ENCODE data around the gene GALNT9. TPM values are rescaled to one million over a fixed set of nuclear protein-coding genes. Genes with fewer than 3 reads are reported as not detected.

The GALNT9 gene
- total RNA-seq, 1 experiment from 2014 or later = not detected

DNA sequence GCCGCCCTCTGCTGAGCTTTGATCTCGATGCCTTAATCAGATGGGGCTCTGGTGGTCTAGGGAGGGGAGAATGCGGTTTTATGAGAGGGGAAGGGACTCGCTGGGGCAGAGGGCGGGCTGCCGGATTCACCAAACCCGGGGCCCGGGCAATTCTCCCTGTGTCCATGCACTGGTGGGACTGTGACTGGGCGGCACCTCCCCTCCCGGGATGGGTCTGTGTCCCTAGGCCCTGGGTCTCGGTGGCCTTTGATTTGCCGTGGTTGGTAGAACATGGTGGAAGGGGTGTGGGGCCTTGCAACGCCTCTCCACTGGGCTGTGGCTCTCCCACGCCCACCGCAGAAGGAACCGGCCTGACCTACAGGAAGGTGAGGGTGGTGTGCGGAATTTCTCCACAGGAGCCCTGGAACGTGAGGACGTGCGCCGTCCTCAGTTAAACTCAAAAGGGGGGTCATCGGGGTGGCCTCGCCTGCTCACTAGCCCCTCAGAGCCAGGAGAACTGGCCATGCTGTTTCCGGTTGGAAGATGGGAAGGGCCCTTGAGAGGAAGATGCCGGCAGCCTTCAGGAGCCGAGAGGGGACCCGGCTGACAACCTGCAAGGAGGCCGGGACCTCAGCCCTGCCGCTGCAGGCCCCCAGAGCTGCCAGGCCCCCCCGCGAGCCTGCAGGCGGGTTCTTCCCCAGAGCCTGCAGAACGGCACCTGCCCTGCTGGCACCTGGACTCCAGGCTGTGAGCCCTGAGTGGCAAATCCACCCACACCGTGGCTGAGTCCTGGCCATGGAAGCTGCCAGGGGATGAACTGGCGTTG, 141.5 kb downstream of the GALNT9 start:
- no peak for DNase-seq (ENCODE audit: low spot score)

DNA sequence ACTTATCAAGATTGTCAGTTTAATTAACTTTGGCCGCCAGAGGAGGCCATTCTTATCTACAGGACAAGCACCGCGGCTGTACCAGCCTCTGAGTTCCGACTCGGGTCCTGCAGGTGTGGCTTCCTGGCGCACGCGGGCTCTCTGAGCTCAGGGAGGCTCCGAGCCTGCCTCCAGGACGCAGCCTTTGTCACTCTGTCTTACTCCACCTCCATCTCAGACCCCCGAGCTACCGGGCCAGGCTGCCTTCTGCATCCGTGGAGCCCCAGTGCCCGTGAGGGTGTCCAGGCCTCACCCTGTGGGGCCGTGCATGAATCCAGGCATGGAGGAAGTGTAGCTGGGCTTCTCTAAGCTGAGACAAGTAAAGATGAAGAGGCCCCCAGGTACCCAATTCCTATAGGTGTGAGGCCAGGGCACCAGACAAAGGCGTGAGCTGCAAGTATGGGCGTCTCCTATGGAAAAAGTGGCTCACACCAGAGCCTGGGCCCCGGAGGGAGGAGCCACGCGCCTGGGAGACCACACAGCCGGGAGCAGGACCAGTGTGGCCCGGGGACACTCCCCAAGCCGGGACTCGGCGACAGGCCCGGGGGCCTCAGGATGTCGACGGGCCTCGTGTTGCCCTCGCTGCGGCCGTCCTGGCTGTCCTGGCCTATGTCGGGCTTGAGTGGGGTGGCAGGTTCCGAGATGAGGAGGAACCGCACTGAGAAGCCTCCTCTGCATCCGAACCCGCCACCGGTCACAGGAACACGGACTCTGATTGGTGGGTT, 142.3 kb downstream of the GALNT9 start:
- DNase-seq (ENCODE audit: low spot score) = no peak

DNA sequence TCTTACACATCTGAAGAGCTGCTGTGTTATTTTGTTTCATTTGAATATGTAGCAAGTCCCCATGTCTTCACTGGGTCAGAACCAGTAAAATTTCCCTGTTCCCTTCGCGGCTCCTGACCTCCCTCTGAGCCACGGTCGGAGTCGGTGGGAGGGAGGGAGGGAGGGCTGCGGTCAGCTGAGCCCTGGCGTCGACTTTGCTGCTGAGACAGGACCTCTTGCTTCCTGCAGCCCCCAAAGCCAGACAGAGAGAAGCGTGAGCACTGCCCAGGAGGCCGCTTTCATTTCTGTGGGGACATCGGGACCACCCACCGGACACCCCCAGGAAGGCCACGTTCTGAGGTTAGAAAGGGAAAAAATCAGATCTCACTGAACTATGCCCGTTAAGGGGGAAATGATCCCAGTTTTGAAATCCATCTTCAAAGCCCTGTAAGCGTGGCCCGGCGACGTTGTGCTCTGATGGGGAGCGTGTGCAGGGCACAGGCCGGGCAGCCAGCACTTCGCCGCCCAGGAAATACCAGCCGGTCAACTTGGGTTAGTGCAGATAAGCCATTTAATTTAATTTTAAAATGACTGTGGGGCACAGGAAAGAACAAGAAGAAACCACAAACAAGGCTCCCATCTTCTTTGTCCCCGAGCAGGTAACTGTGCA, 143.1 kb downstream of the GALNT9 start:
- no peak for DNase-seq (ENCODE audit: low spot score)

DNA sequence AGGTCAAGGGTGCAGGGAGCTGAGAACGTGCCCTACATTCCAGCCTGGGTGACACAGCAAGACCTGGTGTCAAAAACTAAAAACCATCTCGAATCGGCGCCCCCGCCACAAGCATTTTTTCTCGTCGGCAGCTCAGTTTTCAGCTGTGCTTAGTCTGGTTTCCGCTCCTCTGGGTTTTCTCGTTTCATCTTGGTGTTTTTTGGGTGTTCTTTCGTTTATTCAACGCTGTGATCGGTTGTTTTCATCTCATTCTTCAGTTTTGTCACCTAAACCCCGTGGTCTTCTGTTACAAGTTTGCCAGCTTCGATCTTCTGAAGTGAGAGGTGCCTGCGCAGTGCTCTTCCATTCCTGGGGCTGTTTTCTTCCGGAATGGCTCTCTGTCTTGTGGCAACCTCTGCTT, 143.7 kb downstream of the GALNT9 start:
- DNase-seq (ENCODE audit: low spot score) = no peak

DNA sequence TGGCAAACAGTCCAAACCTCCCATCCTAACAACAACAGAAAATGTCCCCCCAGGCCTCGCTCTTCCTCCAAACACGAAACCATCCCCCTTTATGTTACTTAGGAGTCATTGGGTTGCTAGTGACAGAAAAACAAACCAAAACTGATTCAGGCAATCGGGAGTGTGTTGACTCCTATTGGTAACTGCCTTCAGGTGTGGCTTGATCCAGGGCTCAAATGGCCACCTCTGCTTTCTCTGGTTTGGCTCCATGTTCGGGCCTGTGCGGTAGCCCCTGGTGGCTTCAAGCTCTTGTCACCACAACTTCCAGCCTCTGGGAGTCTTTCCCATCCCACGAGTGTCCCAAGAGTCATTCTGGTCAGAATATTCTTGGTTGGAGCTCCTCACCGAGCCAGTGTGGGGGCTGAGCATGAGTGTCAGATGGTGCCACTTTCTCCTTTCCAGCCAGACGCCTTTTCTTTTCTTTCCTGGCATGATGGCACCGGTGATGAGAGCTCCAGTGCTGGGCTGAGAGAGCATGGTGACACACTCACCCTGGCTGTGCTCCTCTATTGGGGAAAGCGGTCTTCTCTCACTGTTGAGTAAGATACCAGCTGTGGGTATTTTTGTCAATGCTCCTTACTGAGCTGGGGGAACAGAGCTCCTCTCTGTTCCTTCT, 146.6 kb downstream of the GALNT9 start:
- no peak for DNase-seq (ENCODE audit: low spot score)

DNA sequence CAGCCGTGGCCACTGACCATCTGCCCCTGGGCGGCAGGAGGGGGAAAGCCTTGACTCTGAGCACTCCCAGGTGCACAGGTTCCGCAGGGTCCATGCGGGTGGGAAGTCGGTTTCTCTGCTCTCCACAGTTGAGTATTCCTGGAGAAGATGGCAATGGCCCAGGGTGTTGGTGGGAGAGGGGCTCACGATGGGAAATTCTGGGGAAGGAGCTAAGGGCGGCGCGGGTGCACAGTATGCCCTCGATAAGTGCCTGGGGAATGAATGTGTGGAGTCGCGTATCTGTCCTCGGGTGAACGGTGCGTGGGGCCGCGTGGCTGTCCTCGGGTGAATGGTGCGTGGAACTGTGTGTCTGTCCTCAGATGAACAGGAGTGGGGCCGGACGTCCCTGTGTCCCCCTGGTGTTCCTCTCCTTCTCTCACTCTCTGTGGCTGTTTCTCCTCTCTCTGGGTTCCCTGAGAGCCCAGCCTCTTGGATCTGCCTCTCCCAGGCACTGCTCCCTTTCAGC, 147.1 kb downstream of the GALNT9 start:
- DNase-seq (ENCODE audit: low spot score) = no peak

DNA sequence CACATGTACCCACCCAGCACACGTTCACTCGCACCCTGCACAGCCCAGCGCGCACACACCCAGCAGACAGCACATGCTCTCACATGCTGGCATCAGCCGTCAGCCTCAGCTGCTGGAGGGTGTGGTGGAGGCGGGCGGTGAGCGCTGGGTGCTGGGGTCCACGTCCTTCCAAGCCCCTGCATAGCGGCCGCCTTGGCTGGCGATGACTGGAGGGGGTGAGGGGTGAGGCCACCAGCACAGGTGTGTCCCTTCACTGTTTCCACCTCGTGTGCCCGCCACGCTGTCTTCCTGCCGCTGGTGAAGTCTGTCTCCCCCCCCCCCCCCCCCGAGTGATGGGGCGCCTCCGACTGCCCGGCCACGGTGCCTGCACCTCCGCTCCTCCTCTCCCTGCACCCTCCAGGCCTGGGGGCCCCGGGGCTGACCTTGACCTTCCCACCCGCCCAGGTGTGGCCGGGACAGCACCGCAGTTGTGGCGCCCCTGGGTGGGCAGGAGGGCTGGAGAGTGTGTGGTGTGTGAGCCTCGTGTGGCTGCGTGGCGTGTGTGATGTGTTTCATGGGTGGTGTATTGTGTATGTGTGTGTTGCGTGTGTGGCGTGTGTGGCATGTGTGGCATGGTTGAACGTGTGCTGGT, 147.7 kb downstream of the GALNT9 start:
- no peak for DNase-seq (ENCODE audit: low spot score)

DNA sequence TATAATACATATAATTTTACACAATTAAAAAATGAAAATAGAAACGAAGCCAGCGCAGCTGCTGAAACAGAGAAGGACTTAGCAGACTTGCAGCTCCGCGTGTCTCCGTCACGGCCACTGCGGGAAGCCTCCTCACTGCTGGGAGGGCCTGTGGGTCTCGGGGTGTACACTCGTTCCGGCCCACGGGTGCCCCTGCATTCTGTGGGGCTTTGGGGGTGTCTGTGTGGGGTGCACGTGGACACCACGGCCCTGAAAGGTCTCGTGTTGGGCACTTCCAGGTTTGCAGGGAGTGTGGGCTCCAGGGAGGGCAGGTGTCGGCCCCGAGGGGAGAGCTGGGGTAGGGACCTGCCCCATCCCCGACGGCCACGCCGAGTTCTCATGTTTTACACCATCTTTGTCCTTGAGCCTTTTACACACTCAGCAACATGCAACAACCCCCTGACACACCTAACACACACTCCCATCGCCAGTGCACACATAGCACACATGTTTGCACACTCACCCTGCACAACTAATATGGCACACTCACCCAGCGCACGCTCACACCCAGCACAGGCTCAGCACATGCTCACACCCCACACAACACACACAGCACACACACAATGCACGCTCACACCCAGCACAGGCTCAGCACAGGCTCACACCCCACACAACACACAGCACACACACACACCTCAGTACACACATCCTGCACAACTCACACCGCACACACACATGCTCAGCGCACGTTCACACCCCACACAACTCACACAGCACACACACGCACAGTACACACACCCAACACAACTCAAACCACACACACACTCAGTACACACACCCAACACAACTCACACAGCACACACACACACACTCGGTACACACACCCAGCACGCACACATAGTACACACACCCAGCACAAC, 148.5 kb downstream of the GALNT9 start:
- DNase-seq (ENCODE audit: low spot score) = no peak

DNA sequence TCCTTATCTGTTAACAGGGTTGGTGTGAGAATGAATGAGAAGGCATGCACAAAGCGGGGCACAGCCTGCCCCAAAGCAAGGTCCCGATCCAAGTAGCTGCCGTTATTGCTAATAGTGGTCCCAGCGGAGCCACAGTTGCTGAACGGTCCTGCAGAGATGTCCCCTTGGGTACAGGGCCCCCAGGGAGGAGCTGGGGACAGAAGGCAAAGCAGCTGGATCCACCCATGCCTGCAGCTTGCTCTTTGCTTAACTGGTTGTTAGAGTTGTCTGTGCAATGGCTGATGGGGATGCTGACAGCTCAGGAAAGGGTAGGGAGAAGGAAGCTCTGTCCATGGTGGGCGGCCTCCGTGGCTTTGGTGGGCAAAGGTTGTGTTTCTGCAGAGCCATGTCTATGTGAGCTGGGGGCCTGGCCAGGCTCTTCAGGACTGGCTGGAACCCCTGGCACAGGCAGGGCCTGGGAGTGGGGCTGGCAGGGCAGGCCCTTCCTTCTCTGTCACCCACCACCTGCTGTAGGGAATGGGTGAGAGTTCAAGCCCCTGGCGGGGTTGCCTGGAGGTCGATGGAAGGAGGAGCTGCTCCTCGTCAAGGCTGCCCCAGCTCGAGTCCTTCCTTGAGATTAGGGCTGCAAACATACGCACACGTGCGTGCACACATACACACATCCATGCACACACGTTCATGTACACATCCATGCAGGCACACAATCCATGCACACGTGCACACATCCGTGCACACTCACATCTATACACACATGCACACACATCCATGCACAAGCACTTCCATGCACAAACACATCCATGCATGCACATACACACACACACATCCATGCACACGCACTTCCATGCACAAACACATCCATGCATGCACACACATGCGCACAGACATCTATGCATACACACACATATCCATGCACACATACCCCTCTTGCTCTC, 149.7 kb downstream of the GALNT9 start:
- DNase-seq (ENCODE audit: low spot score) = no peak

DNA sequence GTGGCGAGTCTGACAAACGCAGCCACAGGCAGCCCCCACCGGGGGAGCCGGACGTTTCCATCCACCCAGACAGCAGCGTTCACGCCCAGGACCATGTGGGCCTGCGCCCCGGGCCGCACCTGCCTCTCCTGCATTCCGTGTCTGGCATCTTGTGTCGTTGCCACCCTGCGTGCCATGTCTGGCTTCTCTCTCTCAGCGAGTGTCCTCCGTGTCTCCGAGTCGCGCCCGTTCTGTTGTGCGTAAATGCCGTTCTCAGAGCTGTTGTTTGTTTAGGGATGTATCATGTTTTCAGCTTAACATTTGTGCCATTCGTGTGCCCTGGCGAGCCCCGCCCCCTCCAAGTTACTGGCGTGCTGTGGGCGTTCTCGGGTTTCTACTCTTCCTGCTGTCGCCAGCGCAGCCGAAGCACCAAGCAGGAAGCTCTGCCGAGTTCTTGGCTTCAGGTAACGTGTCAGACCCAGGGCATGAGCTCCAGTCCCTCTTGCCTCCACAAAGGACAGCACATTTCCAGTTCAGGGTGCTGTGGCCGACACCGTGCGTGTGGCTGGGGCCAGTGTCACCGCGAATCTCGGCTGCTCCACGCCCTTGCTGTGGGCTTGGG, 150.5 kb downstream of the GALNT9 start:
- DNase-seq (ENCODE audit: low spot score) = no peak

DNA sequence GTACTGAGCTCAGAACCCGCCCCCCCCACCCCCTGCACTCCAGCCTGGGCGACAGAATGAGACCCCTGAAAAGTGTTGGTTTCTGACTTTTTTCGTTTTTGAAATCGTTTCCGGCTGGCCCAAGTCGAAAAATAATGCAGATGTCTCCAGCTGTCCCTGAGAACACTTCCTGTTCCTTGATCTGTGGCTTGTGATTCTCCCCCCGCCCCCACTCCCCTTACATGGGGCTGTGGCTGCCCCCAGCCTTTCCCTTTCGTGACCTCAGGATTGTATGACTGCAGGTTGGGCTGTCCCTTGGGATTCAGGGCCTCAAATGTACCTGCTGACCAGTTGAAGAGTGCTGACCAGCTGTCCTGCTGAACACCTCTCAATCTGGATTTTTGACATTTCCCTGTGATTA, 151.1 kb downstream of the GALNT9 start:
- DNase-seq (ENCODE audit: low spot score) = no peak

DNA sequence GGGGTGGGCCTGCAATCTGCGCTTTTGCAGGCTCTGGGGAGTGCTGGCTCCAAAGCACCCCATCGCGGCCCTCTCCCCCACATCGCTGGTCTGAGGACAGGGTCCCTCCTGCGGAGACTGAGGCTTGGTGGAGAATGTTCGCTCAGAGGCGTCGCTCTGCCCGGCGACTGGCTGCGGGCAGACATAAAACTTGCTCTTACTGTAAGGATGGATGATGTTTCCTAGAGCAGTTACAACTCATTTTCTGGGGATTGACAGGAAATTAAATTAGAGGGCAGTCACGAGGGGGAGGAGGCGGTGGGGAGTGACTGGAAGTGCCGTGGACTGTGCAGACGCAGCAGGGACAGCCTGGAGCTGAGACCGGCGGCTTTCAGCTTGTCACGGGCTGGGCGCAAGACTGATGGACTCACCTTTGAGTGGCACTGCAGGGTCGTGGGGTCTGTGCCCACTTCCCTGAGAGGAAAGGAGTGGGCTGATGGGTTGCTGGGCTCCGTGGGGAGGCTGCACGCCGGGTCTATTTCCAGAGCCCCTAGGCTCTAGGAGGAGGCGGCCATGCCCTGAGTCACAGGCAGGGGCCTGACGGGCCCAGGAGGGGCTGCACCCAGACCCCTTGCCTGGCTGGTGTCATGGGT, 152.4 kb downstream of the GALNT9 start:
- DNase-seq (ENCODE audit: low spot score) = no peak

DNA sequence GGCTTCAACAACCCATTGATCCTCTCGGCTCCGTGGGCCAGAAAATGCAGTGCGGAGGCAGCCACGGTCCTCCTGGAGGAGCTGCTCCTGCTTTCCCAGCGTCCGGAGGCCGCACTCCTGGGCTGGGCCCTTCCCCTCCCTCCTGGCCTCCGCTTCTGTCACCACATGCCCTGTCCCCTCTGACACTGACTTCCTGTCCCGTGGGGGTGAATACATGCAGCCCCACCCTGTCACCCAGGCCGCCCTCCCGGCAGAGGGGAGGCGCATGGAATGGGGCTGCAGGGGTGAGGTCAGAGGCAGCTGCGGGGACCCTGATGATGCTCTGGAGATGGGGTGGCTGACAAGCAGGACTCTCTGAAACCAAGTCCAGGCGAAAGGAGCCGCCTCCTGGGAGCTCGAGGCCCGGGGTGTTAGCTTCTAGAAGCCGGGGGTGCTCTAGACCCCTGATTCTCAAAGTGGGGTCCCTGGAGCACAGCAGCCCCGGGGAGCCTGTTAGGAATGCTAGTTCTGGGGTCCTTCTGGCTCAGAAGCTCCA, 152.9 kb downstream of the GALNT9 start:
- no peak for DNase-seq (ENCODE audit: low spot score)

DNA sequence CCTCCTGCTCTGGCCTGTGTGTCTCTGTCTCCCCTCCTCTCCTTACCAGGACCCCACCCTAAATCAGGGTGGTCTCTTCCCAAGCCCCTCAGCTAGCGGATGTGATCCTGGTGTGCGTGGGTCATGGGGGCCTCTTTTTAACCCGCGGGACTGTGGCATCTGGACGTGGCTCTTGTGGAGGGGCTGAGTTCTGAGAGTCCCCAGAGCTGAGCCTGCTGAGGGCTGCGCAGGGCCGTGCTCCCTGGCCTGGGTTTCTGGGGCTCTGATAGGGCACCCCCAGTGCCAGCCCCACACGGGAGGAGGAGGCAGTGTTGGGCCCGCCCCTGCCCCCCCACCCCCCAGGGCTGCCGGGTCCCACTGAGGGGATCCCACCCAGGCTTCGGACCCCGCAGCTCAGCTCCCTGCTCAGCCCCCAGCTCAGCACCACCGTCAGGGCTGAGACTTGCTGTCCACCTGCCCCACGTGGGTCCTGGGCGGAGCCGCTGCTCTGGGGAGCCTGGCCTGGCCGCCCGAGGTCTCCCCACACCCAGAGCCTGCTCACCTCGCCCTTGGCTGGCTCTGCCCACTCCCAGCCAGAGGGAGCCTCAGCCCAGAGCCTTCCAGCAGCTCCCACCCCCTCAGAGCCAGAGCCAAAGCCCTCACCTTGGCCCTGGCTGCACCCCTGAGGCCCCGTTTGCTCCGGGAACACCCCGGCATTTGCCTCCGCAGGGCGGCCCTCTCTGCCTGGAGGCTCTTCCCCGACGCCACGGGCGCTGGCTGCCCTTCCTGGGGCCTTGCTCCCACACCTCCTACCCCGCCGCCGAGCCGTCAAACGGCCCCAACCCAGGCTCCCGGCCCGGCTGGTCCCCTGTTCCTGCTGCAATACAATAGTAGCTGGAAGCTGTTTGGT, 153.6 kb downstream of the GALNT9 start:
- no peak for DNase-seq (ENCODE audit: low spot score)

DNA sequence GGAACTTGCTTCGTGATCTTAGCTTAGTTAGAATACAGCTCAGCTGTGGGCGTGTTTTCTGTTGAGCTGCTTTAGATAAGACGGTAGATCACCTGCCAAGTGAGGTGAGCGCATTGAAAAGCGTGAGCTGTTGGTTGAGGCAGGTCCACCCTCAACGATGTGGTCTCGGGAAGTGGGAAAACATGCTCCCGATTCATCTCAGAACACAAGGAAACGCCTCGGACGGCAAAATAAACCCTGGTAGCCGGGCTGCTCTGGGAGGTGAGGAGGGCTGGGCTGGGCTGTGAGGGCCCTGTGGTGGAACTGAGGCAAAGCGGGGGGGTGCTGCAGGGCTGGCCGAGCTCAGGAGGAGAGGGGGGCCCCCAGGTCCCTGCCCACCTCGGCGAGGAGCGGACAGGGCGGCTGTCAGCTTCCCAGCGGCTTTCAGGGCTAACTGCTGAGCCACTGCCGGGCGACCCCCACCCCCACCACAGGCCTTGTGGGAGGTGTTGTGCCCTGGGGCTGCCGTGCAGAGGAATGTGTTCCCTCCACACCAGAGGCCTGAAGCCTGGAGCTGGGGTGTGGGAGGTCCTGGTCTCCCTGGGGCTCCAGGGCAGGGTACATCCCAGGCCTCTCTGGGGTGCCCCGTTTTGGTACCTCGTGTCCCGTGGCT, 154.4 kb downstream of the GALNT9 start:
- no peak for DNase-seq (ENCODE audit: low spot score)

Data from HT-29 (cell line).